MM.1S (cell line): ENCODE results near the gene HMX1.

Experiments used
- EZH2 ChIP-seq: fragments of 300-600 bp; sonication (generic); optimal IDR thresholded peaks from 2 replicates; pipeline ENCODE3; 2017; ENCODE audit warnings: low read depth, mild to moderate bottlenecking, antibody characterized with exemption, low read length, mixed read lengths
- EZH2phosphoT487 ChIP-seq: fragments of 300-600 bp; sonication (generic); IDR thresholded peaks from 2 replicates; pipeline ENCODE4 v1.6.1; 2018; ENCODE audit warnings: antibody characterized with exemption, low read length
- TF ChIP-seq, protein P1 (sequence below): fragments of 300-600 bp; sonication (generic); IDR thresholded peaks from 2 replicates; pipeline ENCODE4 v1.5.1; 2016; ENCODE audit warnings: antibody characterized with exemption, low read length, mixed read lengths

DNA sequence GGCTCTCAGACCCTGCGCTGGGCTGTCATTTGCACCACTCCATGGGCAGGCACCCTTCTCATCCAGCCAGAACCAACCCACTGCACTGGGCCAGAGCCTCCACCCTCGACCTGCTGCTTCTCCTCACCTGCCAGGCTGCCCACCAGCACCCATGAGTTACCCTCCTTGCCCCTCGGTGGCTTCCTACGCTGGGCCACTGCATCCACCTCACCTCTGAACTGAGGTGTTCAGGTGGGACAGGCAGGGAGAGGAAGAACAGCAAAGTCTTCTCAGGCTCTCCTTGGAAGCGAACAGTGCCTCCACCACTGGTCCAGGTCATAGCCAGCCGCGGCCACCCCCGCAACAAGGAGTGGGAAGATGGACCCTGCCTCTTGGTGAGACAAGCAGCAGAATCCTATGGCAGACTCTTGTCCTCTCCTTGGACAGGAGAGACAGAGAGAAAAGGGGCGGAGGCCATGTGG is 32.4 kb upstream of the HMX1 start:
- TF ChIP-seq, protein P1, sequence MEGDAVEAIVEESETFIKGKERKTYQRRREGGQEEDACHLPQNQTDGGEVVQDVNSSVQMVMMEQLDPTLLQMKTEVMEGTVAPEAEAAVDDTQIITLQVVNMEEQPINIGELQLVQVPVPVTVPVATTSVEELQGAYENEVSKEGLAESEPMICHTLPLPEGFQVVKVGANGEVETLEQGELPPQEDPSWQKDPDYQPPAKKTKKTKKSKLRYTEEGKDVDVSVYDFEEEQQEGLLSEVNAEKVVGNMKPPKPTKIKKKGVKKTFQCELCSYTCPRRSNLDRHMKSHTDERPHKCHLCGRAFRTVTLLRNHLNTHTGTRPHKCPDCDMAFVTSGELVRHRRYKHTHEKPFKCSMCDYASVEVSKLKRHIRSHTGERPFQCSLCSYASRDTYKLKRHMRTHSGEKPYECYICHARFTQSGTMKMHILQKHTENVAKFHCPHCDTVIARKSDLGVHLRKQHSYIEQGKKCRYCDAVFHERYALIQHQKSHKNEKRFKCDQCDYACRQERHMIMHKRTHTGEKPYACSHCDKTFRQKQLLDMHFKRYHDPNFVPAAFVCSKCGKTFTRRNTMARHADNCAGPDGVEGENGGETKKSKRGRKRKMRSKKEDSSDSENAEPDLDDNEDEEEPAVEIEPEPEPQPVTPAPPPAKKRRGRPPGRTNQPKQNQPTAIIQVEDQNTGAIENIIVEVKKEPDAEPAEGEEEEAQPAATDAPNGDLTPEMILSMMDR: no peak
- TF ChIP-seq EZH2: no peak
- TF ChIP-seq EZH2phosphoT487: no peak
